DOHH2 (cell line): ENCODE measurements around the gene SUPT20H.

ENCODE experiments used
- EZH2phosphoT487 ChIP-seq: fragments of 200-600 bp; sonication (generic); IDR thresholded peaks from 2 replicates; pipeline ENCODE4 v1.6.1; 2017; ENCODE audit warnings: borderline replicate concordance, mild to moderate bottlenecking, antibody characterized with exemption, low read length, moderate library complexity, mixed read lengths
- TF ChIP-seq, protein P1 (sequence below): fragments of 200-600 bp; sonication (generic); IDR thresholded peaks from one replicate; pipeline ENCODE4 v1.5.1; 2014; ENCODE audit warnings: antibody characterized with exemption, mild to moderate bottlenecking, low read depth, low read length; ENCODE audit not compliant: poor library complexity, severe bottlenecking

DNA sequence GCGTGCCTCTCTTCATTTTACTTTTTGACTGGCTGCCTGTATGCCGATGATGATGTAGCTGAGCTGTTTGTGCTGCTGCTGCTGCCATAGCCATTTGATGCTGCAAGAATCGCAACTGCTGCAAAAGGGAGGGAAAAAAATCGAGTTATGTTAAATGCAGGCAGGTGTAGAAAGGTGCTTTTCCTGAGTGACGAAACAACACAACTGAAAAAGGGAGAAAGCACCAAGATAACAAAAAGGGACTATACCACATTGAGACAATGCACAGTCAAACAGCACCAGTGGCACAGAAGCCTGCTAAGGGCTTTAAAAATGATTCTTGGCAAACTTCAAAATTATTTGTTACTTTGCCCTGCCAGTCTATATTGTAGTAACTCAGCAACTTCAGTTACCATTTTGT lies 49.8 kb downstream of the SUPT20H start:
- TF ChIP-seq, protein P1, sequence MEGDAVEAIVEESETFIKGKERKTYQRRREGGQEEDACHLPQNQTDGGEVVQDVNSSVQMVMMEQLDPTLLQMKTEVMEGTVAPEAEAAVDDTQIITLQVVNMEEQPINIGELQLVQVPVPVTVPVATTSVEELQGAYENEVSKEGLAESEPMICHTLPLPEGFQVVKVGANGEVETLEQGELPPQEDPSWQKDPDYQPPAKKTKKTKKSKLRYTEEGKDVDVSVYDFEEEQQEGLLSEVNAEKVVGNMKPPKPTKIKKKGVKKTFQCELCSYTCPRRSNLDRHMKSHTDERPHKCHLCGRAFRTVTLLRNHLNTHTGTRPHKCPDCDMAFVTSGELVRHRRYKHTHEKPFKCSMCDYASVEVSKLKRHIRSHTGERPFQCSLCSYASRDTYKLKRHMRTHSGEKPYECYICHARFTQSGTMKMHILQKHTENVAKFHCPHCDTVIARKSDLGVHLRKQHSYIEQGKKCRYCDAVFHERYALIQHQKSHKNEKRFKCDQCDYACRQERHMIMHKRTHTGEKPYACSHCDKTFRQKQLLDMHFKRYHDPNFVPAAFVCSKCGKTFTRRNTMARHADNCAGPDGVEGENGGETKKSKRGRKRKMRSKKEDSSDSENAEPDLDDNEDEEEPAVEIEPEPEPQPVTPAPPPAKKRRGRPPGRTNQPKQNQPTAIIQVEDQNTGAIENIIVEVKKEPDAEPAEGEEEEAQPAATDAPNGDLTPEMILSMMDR = no peak
- TF ChIP-seq EZH2phosphoT487 = no peak
